WERI-Rb-1 (cell line): Measurements from ENCODE around the gene CMTM7.

Source experiments
- DNase-seq: peaks from one replicate; pipeline ENCODE4 v3.0.0-alpha.2; 2020
- H3K27ac ChIP-seq: fragments of 250-450 bp; sonication (Bioruptor Pico); 2 replicates; pipeline ENCODE4 v1.5.1; 2020; ENCODE audit warnings: mild to moderate bottlenecking, moderate library complexity
- H3K27me3 ChIP-seq: fragments of 250-450 bp; sonication (Bioruptor Pico); 2 replicates; pipeline ENCODE4 v1.5.1; 2021; ENCODE audit warnings: mild to moderate bottlenecking, low read depth, moderate library complexity; ENCODE audit not compliant: insufficient read depth, severe bottlenecking
- H3K36me3 ChIP-seq: fragments of 250-450 bp; sonication (Bioruptor Pico); 2 replicates; pipeline ENCODE4 v1.5.1; 2020; ENCODE audit warnings: mild to moderate bottlenecking, moderate library complexity
- H3K4me3 ChIP-seq: 2 replicates; pipeline ENCODE4 v1.5.1; 2011; ENCODE audit warnings: low read depth, mild to moderate bottlenecking, control low read depth, low read length
- H3K9me3 ChIP-seq: fragments of 250-450 bp; sonication (Bioruptor Pico); 2 replicates; pipeline ENCODE4 v1.5.1; 2021; ENCODE audit warnings: mild to moderate bottlenecking, moderate library complexity; ENCODE audit not compliant: severe bottlenecking
- CTCF ChIP-seq: IDR thresholded peaks from 2 replicates; pipeline ENCODE4 v1.5.1; 2011; ENCODE audit warnings: low read depth, mild to moderate bottlenecking, control low read depth, inconsistent platforms, low read length

The CMTM7 gene

DNA sequence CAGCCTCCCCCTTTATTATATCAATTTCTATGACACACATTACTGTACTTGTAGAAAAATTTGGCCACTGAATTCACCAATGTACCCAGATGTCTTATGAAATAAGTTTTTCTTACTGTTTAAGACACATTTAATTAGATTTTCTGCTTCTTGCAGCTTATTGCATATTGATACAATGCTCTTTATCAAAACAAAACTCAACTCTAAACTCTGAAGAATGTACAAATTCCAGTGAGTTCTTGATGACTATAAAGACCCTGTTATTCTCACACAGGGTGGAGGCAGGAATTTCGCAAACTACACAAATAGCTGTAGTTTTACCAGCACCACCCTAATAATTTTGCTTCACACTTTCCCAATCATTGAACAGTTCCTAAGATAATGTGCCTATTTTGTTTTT lies 89.0 kb downstream of the CMTM7 start:
- no peak overlapping the region for H3K27ac ChIP-seq
- H3K4me3 ChIP-seq: no peak overlapping the region
- DNase-seq: no peak
- no peak for TF ChIP-seq CTCF
- no peaks in the 10 kb centered on the region for H3K9me3 ChIP-seq
- peaks cover 10% of the 10 kb centered on the region; the same call in 1 of the 2 replicates for H3K36me3 ChIP-seq
- no peaks in the 10 kb centered on the region for H3K27me3 ChIP-seq

DNA sequence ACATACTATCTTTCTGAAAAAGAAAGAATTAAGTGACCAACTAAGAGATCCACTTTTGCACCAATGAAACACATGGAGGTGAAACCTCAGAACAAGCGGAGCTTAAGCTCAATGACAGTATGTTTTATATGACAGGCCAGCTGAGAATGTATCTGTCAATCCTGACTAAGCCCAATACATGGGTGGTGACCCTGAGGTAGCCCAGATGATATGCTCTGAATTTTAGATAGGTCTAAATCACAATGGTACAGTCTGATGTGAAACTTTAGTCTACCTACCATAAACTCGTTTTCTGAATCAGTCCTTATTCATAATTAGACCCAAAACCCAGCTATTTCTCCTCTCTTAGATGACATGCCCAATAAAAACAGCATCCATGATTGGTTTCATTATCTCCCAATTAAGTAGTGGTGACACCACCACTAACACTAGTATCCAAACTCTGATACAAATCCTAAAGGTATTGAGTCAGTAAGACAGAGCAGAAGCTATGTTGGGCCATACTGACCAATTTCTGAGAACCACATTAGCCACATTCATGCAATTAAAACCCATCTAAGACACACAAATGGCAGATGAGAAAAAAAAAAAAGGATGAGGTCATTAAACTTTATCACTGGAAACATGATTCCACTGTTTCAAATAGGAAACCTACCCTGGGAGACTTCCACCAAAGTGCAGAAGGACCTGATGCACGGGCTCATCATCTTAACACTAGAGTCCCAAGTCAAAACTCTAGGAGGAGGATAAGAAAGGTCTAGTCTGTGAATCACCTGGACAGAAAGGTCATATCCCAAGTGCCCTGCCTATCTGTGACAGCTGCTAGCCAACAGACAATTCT lies 90.4 kb downstream of the CMTM7 start:
- Histone ChIP-seq H3K27ac (no peak overlapping the region), H3K9me3 (no peaks in the 10 kb centered on the region), H3K27me3 (no peaks in the 10 kb centered on the region), H3K4me3 (no peak overlapping the region), H3K36me3 (peaks cover 10% of the 10 kb centered on the region)
- TF ChIP-seq CTCF: no peak
- DNase-seq: no peak

- H3K36me3 ChIP-seq: peaks cover 10% of the 10 kb centered on the region
These were observed 91.0 kb downstream of the CMTM7 start for GRCh38 chr3:32482693-32483092.

GRCh38 chr3:32483772-32484171 lies 92.1 kb downstream of the CMTM7 start:
- peaks cover 5% of the 10 kb centered on the region for H3K36me3 ChIP-seq
- no peak overlapping the region for H3K4me3 ChIP-seq
- TF ChIP-seq CTCF: no peak
- H3K27ac ChIP-seq: peak overlapping the region; percentile 6; the same call in 1 of the 2 replicates
- H3K9me3 ChIP-seq: no peaks in the 10 kb centered on the region
- no peaks in the 10 kb centered on the region for H3K27me3 ChIP-seq
- peak; percentile 34 for DNase-seq

More at GRCh38 chr3:32482693-32483092, 91.0 kb downstream of the CMTM7 start:
- H3K27ac ChIP-seq: no peak overlapping the region
- no peaks in the 10 kb centered on the region for H3K27me3 ChIP-seq
- no peak for DNase-seq
- no peak for TF ChIP-seq CTCF
- H3K9me3 ChIP-seq: no peaks in the 10 kb centered on the region
- H3K4me3 ChIP-seq: no peak overlapping the region

- no peak for DNase-seq
- Histone ChIP-seq H3K9me3 (no peaks in the 10 kb centered on the region), H3K36me3 (peaks cover 5% of the 10 kb centered on the region), H3K4me3 (no peak overlapping the region), H3K27me3 (no peaks in the 10 kb centered on the region), H3K27ac (no peak overlapping the region)
- no peak for TF ChIP-seq CTCF
These were observed 92.8 kb downstream of the CMTM7 start for GRCh38 chr3:32484436-32484835.
